HG03520 (cell line): ENCODE results near the gene FLNB.

ENCODE experiments used
- ATAC-seq: cut with Tn5 transposase; IDR thresholded peaks from one replicate; pipeline ENCODE4 v1.9.1; 2021; ENCODE audit warnings: mild to moderate bottlenecking, moderate library complexity; ENCODE audit not compliant: unreplicated experiment

The FLNB gene

DNA sequence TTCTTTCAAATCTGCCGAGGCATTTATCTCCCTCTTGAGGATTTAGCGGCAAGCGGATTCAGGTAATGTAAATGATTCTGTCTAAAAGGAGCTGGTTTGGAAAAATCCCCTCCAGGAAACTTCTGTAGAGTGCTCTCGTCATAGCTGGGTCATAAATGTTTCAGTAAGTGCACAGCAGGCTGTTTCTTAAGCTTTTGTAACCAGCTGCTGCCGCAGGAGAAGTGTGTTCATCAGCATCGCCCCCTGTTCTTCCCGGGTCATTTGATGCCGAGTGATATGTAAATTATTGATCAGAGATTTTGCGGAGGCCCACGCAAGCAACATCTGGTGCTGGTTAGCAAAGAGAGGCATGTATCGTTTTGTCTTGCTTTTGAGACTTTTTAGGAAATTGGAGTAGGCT, 149.5 kb downstream of the FLNB start:
- ATAC-seq = no peak

DNA sequence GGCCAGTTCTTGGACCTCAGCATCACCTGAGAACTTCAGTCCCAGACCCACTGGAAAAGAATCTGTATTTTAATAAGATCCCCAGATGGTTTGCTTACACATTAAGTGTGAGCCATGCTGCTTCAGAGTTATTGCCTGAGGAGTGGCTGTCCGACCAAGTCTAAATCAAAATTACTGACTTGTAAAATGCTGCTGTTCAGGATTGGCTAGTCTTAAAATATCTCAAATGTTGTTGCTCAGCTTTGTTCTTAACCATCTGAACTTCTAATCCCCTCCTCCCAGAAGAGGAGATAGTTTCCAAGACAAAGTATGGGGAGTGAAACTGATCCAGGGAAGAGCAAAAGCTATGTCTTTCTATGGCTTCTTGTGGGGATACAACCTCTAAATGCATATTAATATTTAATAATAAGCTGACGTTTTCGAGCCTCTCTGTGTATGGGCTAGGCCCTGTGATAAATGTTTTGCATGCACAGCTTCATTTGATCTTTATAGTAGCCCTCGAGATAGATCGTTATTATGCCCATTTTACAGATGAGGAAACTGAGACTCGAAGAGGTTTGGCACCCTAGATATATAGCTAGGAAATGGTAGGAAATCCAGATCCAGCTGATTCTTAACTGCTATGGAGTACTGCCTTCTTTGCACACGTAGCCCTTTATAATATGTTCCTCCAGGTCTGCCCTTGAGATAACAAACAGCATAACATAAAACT, 150.4 kb downstream of the FLNB start:
- ATAC-seq = no peak

DNA sequence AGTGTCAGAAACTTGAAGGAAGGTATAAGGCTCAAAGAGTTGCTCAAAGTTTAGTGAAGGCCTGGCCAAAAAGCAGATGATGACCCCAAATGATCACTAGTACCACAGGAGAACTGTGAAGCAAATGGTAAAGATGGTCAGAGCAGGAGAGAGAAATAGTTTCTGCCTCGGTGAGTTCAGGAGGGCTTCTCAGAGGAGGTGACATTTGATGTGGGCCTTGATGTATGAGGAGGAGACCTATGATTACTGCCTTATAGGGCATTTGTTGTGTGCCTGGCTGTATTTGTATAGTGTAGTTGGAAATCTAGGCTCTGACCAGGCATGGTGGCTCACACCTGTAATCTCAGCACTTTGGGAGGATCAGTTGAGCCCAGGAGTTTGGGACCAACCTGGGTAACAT, 152.2 kb downstream of the FLNB start:
- no peak for ATAC-seq

DNA sequence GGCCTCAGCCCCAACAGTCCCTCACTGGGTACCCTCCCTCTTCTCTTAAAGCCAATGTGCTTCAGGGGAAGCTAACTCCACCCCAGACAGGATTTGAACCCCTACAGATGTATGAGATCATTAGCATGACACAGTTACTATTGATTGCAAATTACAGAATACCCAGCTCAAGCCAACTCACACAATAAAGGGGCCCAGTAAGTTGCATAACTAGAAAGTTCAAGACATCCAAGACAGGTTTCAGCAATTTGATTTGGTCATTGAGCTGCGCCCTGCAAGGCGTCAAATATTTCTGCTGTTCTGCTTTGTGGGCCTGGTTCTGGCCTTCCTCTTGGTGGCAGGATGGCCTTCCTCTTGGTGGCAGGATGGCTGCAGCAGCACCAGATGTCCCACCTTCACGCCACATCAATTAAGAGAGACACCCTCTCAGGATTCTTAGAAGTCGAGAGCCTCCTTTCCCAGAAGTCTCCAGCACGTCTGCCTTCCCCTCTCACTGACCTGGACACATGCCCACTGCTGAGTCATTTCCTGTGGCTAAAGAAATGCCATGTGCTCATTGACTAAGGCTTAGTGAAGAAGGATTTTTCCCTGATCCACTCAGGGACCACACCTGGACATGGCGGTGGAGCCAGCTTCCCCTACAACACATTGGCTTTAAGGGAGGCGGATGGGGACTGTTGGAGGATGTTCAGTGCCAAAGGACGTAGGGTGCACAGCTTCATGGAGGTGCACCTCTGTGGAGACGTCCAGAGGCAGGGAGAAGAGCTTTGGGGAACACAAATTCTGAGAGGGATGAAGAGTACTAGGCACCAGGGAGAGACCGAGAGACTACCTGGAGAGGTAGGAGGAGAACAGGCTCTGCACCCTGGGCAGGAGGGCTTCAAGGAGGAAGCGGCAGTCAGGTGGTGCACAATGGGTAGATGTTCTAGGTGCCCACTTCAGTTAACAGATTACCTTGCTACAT, 153.5 kb downstream of the FLNB start:
- ATAC-seq = no peak

DNA sequence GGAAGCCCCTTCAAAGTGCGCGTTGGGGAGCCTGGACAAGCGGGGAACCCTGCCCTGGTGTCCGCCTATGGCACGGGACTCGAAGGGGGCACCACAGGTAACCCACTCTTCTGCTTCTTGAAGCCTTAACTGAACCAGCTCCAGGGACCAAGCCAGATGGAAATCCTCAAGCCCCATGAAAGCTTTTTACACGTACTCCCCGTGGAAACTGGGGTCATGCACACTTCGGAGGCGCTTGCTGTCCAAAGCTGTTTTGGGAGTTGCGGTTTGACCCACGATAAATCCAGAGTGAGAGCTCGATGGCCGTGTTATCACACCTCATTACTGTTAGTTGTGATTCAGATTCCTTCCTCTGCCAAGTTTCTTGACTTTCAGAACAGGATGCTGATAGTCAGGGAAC, 155.0 kb downstream of the FLNB start:
- ATAC-seq = no peak

DNA sequence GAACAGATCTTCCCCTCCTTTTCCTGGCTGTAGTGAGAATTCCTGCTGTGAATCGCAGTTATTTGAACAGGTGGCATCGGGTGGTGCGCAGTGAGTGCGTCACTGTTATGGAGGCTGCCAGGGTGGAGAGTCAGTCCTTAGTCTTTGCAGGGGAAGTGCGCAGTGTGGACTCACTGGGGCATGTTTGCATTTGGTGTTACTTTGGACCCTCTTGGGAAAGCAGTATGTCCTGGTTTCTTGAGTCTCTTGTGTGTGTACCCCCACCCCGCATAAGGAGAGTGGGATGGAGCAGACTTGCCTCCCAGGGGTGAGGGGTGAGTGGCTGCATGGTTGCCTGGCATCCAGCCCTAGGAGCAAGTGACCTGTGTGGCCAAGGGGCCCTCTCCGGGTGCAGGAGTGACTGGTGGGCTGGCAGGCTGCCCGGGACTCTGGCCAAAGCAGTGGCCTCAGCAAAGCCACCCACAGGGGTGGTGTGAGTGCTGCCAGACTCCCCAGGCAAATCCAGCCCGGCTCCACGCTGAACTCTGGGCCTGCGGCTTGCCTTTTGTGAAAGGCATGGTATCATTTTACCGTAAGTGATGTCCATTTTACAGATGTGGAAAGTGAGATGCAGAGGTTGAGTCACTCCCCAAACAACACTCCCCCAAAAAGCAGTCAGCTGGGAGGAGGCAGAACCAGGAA, 156.1 kb downstream of the FLNB start:
- no peak for ATAC-seq

DNA sequence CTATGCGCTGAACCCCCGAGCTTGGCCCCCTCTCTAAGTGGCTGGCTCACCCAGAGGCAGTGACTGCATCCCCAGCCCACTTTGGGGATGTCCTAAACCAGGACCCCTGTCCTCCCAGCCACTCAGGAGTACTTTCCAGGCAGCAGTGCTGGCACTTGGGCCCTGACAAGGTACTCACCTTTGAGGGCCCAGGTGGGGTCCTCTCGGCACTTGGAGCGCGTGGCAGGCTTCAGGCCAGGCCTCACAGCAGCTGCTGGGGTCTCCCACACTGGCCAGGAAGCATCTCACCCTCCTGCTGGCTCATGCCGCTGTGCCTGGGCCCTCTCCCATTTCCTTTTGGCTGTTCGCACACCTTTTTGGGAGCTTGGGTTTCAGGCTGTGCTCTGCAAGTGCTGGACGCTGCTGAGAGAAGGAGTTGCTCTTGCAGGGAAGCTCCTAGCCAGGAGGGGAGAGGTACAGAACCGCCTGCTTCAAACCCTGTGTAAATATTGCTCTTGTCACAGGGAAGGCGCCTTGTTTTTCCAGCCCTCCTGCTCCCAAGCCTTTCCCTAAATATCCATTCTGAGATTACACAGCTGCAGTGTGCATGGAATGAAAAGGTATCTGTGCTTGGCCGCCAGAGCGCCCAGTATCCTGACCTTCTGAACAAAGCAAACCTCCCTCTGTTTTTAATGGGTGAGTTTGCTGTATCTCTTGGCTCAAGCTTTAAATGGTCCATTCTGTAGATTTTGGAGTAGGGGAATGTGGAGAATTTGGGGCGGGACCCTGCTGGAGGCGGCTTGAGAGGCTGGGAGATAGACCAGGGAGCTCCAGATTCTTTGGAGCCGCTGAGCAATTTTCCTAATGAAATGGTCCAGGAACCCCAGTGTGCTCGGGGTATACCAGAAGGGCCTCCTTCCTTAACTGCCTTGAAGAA, 156.9 kb downstream of the FLNB start:
- no peak for ATAC-seq

DNA sequence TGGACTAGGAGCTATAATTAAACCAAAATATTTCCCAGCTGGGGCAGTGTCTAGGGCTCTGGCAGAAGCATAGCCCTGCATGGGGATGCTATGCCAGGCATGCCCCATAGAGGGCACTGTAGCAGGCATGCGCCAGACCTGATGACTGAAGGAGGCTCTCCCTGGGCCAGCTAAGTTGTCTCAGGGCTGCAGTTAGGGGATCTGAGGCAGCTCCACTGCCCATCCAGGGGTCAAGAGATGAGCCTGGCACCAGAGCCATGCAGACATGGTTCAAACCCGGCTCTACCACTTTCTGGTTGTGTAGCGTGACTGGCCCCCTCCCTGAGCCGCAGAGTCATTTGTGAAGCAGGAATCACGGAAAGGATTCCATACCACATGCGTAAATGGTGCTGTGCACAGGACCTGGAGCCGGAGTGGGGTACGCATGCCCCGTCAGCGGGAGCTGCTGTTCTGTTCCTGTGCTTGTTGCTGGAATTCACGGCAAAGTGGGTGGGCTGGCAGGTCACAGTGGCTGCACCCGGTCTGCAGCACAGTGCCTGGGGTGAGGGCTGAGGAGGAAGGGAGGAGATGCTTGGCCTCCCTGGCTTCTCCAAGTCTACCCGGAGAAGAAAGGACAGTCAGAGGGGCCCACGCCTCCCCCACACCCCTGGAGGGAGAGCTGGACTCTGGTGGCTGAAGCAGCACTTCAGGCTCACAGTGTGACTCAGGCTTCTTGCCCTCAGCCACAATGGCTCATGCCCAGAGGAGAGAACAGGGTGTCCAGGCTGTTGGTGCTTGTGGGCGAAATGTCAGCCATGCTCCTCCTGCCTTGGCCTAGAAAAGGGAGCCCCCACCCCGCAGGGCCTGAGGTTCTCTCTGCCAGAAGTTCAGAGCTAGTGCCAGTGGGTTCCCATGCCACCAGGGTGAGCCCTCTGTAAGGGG, 159.5 kb downstream of the FLNB start:
- peak; percentile 67 for ATAC-seq

DNA sequence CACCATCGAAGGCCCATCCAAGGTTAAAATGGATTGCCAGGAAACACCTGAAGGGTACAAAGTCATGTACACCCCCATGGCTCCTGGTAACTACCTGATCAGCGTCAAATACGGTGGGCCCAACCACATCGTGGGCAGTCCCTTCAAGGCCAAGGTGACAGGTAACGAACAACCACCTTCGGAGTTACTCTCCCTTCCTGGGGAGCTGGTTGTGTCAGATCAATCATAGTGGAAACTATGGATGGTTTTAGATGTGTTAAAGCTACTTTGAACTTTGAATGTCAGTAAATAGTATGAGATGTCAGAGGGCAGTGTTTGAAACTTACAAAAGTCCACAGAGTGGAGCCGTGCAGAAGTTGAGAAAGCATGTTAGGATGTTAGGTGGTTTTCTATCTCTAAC, 160.3 kb downstream of the FLNB start:
- ATAC-seq = no peak

DNA sequence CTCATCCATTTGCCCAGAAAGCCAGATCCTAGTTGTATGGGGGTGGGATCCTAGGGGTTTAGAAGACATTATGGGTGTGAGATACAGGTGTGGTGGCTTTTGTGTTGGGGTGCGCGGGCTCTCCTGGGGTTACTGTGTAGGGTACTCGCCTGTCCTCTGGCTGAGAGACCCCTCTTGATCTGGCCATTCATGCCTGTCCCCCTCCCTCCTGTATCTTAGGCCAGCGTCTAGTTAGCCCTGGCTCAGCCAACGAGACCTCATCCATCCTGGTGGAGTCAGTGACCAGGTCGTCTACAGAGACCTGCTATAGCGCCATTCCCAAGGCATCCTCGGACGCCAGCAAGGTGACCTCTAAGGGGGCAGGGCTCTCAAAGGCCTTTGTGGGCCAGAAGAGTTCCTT, 161.1 kb downstream of the FLNB start:
- no peak for ATAC-seq

DNA sequence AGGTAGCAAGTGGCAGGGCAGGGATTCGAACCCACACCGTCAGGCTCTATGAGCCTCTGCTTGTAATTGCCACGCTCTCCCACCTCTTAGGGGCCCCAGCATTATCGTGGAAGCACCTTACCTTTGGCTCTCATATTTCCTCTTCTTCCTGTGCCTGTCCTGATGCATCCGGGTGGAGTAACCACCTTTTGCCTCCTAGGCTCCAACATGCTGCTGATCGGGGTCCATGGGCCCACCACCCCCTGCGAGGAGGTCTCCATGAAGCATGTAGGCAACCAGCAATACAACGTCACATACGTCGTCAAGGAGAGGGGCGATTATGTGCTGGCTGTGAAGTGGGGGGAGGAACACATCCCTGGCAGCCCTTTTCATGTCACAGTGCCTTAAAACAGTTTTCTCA, 162.2 kb downstream of the FLNB start:
- no peak for ATAC-seq

DNA sequence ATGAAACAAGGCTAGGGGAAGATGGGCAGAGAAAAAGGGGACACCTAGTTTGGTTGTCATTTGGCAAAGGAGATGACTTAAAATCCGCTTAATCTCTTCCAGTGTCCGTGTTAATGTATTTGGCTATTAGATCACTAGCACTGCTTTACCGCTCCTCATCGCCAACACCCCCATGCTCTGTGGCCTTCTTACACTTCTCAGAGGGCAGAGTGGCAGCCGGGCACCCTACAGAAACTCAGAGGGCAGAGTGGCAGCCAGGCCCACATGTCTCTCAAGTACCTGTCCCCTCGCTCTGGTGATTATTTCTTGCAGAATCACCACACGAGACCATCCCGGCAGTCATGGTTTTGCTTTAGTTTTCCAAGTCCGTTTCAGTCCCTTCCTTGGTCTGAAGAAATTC, 162.9 kb downstream of the FLNB start:
- no peak for ATAC-seq

DNA sequence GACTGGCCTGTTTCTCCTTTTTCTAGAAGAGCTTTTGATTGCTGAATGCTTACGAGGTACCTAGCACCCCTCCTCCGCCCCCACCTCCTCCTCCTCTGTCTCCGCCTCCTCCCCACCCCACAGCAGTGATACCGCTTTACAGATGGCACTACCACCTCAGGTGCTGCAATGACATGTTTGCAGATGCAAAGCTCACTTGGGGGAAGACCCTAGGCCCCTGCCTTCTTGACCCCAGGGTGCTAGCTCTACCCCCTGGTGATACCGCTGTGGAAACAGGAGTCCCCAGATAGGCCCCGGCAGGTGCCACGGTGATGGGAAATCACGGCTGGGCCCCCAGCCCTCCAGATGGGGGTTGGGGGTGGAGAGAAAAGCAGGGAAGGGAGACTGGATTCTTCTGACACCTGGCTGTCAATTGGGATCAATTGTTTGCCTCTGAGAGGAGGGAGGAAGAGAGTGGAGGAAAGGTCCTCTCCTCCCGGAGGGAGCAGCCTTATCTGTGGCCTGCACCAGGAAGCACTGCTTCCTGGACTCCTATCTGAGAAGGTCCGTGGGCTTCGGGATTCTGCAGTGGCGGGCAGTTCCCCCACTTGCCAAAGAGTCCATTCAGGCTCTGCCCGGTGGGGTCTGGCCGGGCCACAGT, 164.9 kb downstream of the FLNB start:
- no peak for ATAC-seq

DNA sequence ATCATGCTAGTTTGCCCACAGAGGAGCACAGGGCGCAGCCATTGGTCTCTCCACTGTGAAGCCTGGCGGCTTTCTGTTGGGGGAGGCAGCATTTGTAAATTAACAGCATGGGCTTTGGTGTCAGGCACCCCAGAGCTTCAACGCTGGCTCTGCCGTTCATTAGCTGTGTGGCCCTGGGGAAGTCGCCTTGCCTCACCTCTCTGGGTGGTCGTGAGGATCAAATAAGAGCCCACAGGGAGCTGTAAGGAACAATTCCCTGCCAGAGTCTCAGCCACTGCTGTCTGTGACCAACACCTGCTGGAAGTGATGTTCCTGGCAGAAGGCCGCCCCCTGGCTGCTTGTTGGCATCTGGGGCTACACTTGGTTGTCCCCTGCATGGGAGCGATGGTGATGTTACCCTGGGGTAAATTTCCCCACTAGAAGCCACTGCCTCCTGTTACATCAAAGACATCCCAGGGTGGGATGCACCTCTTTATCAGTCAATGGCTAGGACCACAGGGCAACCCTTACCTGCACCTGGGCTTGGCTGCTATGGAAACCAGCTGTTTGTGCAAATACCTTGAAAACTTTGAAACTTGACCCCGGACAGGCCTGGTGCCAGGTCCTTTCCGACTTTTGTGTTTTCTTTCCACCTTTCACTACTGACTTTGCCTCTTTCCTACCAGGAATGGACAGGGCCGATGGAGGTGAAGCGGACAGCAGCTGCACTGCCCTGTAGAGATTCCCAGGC, 165.6 kb downstream of the FLNB start:
- ATAC-seq = no peak

DNA sequence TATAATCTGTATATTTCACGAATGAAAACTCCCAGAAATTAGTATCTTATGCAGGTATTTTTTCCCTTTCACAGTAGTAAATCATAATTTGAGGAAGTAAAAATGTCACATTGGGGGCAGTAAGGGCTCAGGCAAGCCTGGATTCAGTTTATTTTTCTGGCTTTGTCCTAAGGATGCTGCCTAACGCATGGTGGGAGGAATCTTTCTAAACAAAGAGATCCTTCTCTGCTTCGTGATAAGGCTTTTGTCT, 166.9 kb downstream of the FLNB start:
- no peak for ATAC-seq

DNA sequence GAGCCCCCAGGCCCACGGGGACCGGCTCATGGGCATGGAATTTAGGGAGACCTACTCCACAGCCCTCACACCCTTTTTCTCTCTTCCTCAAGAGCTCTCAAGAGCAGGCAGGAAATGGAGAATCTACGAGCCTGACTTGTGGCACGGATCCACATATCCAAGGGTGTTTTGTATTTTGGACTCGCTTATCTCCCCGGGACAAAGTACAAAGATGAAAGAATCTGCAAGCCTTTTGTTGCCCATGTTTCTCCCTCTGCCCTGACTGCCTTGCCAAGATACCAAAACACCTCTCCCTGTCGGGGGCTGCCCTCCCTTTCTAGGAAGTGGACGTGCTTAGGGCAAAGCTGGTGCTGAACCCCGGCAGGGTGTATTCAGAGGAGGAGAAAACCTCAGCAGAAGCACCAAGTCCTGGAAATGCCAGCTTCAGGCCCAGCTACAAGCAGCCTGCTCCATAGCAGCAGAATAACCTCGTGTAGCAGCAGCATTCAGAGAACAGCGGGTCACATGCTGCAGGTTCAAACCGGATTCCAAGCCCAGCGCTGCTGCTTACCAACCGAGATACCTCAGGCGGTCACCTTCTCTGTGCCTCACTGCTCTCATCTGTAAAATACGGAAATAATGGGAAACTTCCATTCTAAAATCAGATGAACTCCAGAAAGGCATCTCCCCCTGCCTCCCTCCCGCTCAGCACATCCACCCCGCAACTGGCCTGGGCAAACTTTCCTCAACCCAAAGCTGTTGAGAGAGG, 167.4 kb downstream of the FLNB start:
- ATAC-seq = no peak

DNA sequence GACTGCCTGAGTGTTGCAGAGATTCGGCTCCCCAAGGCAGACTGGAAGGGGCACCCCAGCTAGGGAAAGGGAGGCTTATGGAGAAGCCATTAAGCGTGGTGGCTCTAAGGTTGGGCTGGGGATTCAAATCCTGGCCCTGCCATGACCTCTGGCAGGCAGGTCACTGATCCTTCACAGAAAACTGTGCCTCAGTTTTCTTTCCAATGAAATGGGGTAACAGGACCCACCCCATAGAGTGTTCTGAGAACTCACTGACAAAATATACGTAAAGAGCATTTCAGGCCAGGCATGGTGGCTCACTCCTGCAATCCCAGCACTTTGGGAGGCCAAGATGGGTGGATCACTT, 167.9 kb downstream of the FLNB start:
- no peak for ATAC-seq

DNA sequence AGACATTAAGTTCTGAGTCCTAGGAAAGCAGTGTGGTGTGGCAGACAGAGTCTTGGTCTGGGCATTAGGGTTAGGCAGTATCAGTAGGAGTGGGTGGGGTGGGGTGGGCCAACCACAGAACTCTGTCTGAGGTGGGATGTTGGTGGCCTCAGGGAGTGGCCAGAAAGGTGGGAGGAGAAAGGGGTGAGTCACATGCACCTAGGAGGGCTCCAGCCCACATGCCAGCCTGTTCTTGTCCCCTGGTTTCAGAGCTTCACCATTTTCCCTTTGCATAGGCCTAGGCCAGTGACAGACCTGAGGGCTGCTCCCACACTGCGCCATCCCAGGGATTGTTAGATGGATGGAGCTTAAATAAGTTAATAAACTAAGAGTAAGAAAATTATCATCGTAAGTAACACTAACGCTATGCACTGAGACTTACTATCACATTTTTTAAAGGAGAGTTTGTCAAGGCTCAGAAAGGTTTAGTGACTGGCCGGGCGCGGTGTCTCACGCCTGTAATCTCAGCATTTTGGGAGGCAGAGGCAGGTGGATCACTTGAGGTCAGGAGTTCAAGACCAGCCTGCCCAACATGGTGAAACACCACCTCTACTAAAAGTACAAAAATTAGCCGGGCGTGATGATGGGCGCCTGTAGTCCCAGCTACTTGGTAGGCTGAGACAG, 168.7 kb downstream of the FLNB start:
- no peak for ATAC-seq
